K562 (cell line): ENCODE data around the gene ATOH8. TPM values are rescaled to one million over a fixed set of nuclear protein-coding genes. Genes with fewer than 3 reads are reported as not detected.

Experiments
- ATAC-seq: fragments of 200-7000 bp; cut with Tn5 transposase; 3 replicates; pipeline ENCODE4 v1.9.1; 2020; ENCODE audit warnings: moderate library complexity
- BruUV-seq: library from RNA; stranded (reverse); fragments of 400-500 nt; replicated peaks from 2 replicates; lab custom pipeline; 2021; lab: Mats Ljungman, UMichigan
- CTCF ChIA-PET: fragments of 300-600 bp; formaldehyde crosslinking; extraction: SDS; loops from one replicate; lab custom pipeline; 2021; ENCODE audit warnings: low intra/inter-chr PET ratio; lab: Yijun Ruan, JAX
- POLR2A ChIA-PET: fragments of 300-600, 350-650 bp; sonication (Branson Sonifier 250); formaldehyde crosslinking; extraction: SDS; loops from one replicate; lab custom pipeline; 2021; ENCODE audit warnings: antibody characterized with exemption, inconsistent platforms; lab: Yijun Ruan, JAX
- DNase-seq, 4 experiments: peaks; one replicate each; pipeline versions ENCODE4 v3.0.0 to v3.0.0-alpha.2; 2011 to 2018; ENCODE audit warnings: low spot score in 3 of 4, mixed read lengths in 3 of 4; ENCODE audit errors: extremely low read depth in 1 of 4
- FAIRE-seq: peaks from 2 replicates; lab custom pipeline; 2011; peaks lifted over from hg19 to GRCh38; lab: Jason Lieb, UNC
- H2AFZ ChIP-seq: 2 replicates; pipeline ENCODE4 v1.6.0; 2011; ENCODE audit warnings: low read depth, low read length, control low read depth, inconsistent platforms
- H3K27ac ChIP-seq: fragments of 200-600 bp; 3 replicates; pipeline ENCODE4 v1.8.0; 2011; ENCODE audit warnings: low read depth, mild to moderate bottlenecking, control low read depth, inconsistent platforms, low read length, moderate library complexity, mixed read lengths; ENCODE audit errors: extremely low read depth
- H3K27me3 ChIP-seq, 2 experiments: fragments of 300-600 bp in 1 of 2; 2 replicates in 1 of 2; 3 replicates in 1 of 2; pipeline versions ENCODE4 v1.6.0 to v1.8.0; 2011; ENCODE audit warnings: inconsistent platforms in 2 of 2, low read length in 2 of 2, mild to moderate bottlenecking in 1 of 2, mixed read lengths in 1 of 2, moderate library complexity in 1 of 2; ENCODE audit not compliant: control insufficient read depth in 2 of 2, insufficient read depth in 2 of 2
- H3K36me3 ChIP-seq: fragments of 300-600 bp; 3 replicates; pipeline ENCODE4 v1.8.0; 2011; ENCODE audit warnings: mild to moderate bottlenecking, low read length, inconsistent platforms; ENCODE audit not compliant: control insufficient read depth, insufficient read depth
- H3K4me1 ChIP-seq, 2 experiments: fragments of 200-600 bp in 1 of 2; replicated peaks in 1 of 2; 2 replicates in 1 of 2; 3 replicates in 1 of 2; pipeline versions ENCODE4 v1.5.1 to v1.8.0; 2011; ENCODE audit warnings: inconsistent platforms in 2 of 2, low read length in 2 of 2, mild to moderate bottlenecking in 1 of 2, mixed read lengths in 1 of 2, moderate library complexity in 1 of 2; ENCODE audit not compliant: control insufficient read depth in 2 of 2, insufficient read depth in 2 of 2
- H3K4me2 ChIP-seq: 2 replicates; pipeline ENCODE4 v1.6.1; 2011; ENCODE audit warnings: low read length, control low read depth, inconsistent platforms, mixed read lengths; ENCODE audit not compliant: insufficient read depth
- H3K4me3 ChIP-seq: fragments of 200-600 bp; sonication (generic), shearing (Covaris generic); 2 replicates; pipeline ENCODE4 v1.5.1; 2016; ENCODE audit warnings: control low read depth, inconsistent platforms
- H3K79me2 ChIP-seq: fragments of 200-600 bp; 3 replicates; pipeline ENCODE4 v1.8.0; 2011; ENCODE audit warnings: low read length, inconsistent platforms; ENCODE audit not compliant: control insufficient read depth, insufficient read depth
- H3K9ac ChIP-seq, 2 experiments: 2 replicates each; pipeline versions ENCODE4 v1.6.0 to v1.6.1; 2011; ENCODE audit warnings: low read depth in 2 of 2, low read length in 2 of 2, control low read depth in 1 of 2, inconsistent platforms in 1 of 2, mild to moderate bottlenecking in 1 of 2, mixed read lengths in 1 of 2; ENCODE audit not compliant: insufficient read depth in 1 of 2
- H3K9me1 ChIP-seq: one replicate; pipeline ENCODE4 v1.6.0; 2011; ENCODE audit warnings: inconsistent platforms, mild to moderate bottlenecking, low read length, moderate library complexity; ENCODE audit not compliant: control insufficient read depth, insufficient read depth
- H3K9me3 ChIP-seq: replicated peaks from 2 replicates; pipeline ENCODE4 v1.5.1; 2011; ENCODE audit warnings: low read depth, low read length, inconsistent platforms; ENCODE audit not compliant: control insufficient read depth, insufficient read depth
- H4K20me1 ChIP-seq: replicated peaks from 2 replicates; pipeline ENCODE4 v1.6.1; 2011; ENCODE audit warnings: low read length, inconsistent platforms, mixed read lengths; ENCODE audit not compliant: control insufficient read depth, insufficient read depth
- STAG1 ChIP-seq: sonication (generic); formaldehyde crosslinking; IDR thresholded peaks from 2 replicates; pipeline ENCODE4 v1.5.0; 2020; ENCODE audit warnings: missing genetic modification reagents, borderline replicate concordance
- XRCC3 ChIP-seq: fragments of 450-650 bp; IDR thresholded peaks from 2 replicates; pipeline ENCODE4 v1.6.1; 2017; ENCODE audit warnings: mild to moderate bottlenecking, moderate library complexity
- ZC3H4 ChIP-seq: sonication (generic); formaldehyde crosslinking; IDR thresholded peaks from 2 replicates; pipeline ENCODE4 v1.9.0; 2021; ENCODE audit warnings: missing genetic modification reagents, borderline replicate concordance
- ZNF764 ChIP-seq: fragments of 250-450 bp; sonication (Bioruptor Pico); IDR thresholded peaks from 2 replicates; pipeline ENCODE4 v1.4.0; 2020; ENCODE audit warnings: low read depth, mild to moderate bottlenecking, moderate library complexity
- WGBS: fragments of 100-300 bp; shearing (Covaris generic); methylation state at CpG from one replicate; pipeline ENCODE4 v1.1.6; 2016; ENCODE audit warnings: low coverage, mixed read lengths; ENCODE audit not compliant: insufficient coverage; ENCODE audit errors: missing lambda C conversion rate; 5-methylcytosine and 5-hydroxymethylcytosine counted together
- in situ Hi-C: fragments of 300-500 bp; cut with MboI; formaldehyde crosslinking; loops from 4 replicates; pipeline ENCODE4 v1.15.0; 2018; ENCODE audit warnings: inconsistent platforms, mixed read lengths
- intact Hi-C: fragments of 100-400 bp; cut with micrococcal nuclease; formaldehyde crosslinking; loops from 2 replicates; pipeline ENCODE4 v1.14.2; 2022
- polyA plus RNA-seq, 8 experiments: library from polyadenylated mRNA; depleted of rRNA in 4 of 8; stranded (reverse) in 5 of 8; unstranded in 3 of 8; fragments of >200 nt; fragmentation: Nextera tagmentation in 2 of 8; fragmentation: Illumina TruSeq in 1 of 8; extraction: Ambion mirVana in 2 of 8; extraction: Trizol in 1 of 8; gene quantifications; 2 replicates each; pipeline versions ENCODE4 v1.2.1 to v1.2.3, GENCODE V29; 2011 to 2014; ENCODE audit warnings: inconsistent platforms in 1 of 8, missing spikeins in 1 of 8
- total RNA-seq, 7 experiments: library from RNA; depleted of rRNA in 6 of 7; stranded (reverse); fragments of >200 nt in 6 of 7; fragmentation: Illumina TruSeq in 2 of 7; extraction: Trizol in 2 of 7; gene quantifications; 2 replicates each; pipeline versions ENCODE4 v1.2.1 to v1.2.3, GENCODE V29; 2011 to 2021; ENCODE audit warnings: low replicate concordance in 1 of 7
- TF ChIP-seq, protein P1 (sequence below), 2 experiments: fragments of 450-650 bp; IDR thresholded peaks; 2 replicates each; pipeline ENCODE4 v1.6.1; 2018; ENCODE audit warnings: mild to moderate bottlenecking in 2 of 2, low read depth in 1 of 2; ENCODE audit not compliant: partially characterized antibody in 2 of 2
- TF ChIP-seq, protein P2 (sequence below): fragments of 450-650 bp; formaldehyde crosslinking; IDR thresholded peaks from 2 replicates; pipeline ENCODE4 v1.4.0; 2022; ENCODE audit warnings: missing genetic modification characterization
- TF ChIP-seq, protein P3 (sequence below): IDR thresholded peaks from 2 replicates; pipeline ENCODE4 v1.6.1; 2016; ENCODE audit warnings: missing genetic modification characterization, missing compliant biosample characterization
- TF ChIP-seq, protein P4 (sequence below): fragments of 250-450 bp; sonication (Bioruptor Pico); IDR thresholded peaks from 2 replicates; pipeline ENCODE4 v1.8.0; 2021; ENCODE audit warnings: mild to moderate bottlenecking, moderate library complexity

The ATOH8 gene
- total and polyA plus RNA-seq, 9 of the 15 experiments (the other 6 are each of a cell fraction or from before 2014, with no cell fraction given), result not detected

DNA sequence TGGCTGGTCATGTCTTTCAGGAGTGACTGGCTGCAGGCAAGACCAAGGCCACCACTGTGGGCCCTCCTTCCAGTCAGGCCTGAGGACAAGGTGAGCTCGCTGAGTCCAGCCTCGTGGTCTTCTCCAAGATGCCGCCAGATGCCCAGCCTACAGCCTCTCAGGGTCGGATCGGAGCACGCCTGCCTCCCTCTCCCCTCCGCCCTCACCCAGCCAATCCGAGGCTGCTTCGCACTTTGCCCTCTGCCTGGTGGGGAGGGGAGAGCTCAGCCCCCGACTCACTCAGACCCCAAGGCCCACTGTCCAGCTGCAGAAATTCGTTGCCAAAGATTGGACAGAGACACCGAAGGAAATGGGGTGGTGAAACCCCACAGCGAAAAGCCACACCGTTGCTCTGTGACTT is 33.1 kb downstream of the ATOH8 start (continued):
- TF ChIP-seq, protein P1, sequence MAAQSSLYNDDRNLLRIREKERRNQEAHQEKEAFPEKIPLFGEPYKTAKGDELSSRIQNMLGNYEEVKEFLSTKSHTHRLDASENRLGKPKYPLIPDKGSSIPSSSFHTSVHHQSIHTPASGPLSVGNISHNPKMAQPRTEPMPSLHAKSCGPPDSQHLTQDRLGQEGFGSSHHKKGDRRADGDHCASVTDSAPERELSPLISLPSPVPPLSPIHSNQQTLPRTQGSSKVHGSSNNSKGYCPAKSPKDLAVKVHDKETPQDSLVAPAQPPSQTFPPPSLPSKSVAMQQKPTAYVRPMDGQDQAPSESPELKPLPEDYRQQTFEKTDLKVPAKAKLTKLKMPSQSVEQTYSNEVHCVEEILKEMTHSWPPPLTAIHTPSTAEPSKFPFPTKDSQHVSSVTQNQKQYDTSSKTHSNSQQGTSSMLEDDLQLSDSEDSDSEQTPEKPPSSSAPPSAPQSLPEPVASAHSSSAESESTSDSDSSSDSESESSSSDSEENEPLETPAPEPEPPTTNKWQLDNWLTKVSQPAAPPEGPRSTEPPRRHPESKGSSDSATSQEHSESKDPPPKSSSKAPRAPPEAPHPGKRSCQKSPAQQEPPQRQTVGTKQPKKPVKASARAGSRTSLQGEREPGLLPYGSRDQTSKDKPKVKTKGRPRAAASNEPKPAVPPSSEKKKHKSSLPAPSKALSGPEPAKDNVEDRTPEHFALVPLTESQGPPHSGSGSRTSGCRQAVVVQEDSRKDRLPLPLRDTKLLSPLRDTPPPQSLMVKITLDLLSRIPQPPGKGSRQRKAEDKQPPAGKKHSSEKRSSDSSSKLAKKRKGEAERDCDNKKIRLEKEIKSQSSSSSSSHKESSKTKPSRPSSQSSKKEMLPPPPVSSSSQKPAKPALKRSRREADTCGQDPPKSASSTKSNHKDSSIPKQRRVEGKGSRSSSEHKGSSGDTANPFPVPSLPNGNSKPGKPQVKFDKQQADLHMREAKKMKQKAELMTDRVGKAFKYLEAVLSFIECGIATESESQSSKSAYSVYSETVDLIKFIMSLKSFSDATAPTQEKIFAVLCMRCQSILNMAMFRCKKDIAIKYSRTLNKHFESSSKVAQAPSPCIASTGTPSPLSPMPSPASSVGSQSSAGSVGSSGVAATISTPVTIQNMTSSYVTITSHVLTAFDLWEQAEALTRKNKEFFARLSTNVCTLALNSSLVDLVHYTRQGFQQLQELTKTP (IDR thresholded peaks at IDR 0.05; ENCODE audit: low read depth in 1 of 2, partially characterized antibody in 2 of 2), result no peak
- no peak for TF ChIP-seq STAG1
- TF ChIP-seq, all 486 proteins: peak for 0

DNA sequence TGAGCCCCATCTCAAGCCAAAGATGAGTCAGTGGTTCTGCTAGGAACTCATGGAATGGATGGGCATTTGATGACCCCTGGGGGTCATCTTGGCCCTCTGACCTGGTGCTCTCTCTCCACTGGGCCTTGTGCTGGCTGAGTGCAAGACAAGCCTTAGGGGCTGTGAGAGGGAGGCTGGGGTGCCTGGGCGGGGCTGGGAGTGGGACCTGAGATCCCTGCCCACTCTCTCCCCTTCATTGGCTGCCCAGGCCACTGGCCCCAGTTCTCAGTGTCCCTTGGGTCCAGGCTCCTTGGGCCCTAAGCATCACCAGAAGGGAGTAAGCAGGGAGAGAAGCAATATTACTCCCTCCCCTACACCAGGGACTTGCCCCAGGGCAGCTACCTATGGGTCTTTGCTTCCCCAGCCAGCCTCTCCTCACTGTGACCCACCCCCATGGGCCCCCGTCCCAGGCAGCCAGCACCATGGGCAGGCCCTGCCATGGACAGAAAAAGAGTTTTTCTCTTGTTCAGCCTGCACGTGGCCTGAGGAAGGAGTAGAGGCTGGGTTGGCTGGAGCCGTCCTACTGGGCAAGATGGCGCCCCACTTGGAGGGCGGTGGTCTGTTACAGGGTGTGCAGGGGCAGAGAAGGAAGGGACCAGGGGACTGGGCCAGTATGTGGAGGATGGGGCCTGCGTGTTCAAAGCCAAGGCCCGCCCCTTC is 33.6 kb downstream of the ATOH8 start:
- no peak for ATAC-seq
- Histone ChIP-seq H4K20me1 (peaks cover 4% of the 10 kb centered on the region; the same call in 1 of the 2 replicates), H3K9me3 (no peaks in the 10 kb centered on the region), H3K27ac (no peak overlapping the region), H3K4me2 (no peak overlapping the region), H2AFZ (no peak overlapping the region), H3K4me1 (peaks cover 0 to 2% of the 10 kb centered on the region in 2 experiments; a peak in 1 of 5 replicates), H3K9ac (no peak overlapping the region), H3K9me1 (no peaks in the 10 kb centered on the region), H3K27me3 (peaks cover 60 to 89% of the 10 kb centered on the region in 2 experiments), H3K36me3 (no peaks in the 10 kb centered on the region), H3K79me2 (no peaks in the 10 kb centered on the region), H3K4me3 (no peak overlapping the region)
- TF ChIP-seq, protein P2, sequence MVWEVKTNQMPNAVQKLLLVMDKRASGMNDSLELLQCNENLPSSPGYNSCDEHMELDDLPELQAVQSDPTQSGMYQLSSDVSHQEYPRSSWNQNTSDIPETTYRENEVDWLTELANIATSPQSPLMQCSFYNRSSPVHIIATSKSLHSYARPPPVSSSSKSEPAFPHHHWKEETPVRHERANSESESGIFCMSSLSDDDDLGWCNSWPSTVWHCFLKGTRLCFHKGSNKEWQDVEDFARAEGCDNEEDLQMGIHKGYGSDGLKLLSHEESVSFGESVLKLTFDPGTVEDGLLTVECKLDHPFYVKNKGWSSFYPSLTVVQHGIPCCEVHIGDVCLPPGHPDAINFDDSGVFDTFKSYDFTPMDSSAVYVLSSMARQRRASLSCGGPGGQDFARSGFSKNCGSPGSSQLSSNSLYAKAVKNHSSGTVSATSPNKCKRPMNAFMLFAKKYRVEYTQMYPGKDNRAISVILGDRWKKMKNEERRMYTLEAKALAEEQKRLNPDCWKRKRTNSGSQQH (CRISPR knock-in tag), result no peak
- TF ChIP-seq ZC3H4 (CRISPR knock-in tag) (no peak), ZNF764 (CRISPR knock-in tag) (no peak), XRCC3 (no peak)
- TF ChIP-seq, protein P3, sequence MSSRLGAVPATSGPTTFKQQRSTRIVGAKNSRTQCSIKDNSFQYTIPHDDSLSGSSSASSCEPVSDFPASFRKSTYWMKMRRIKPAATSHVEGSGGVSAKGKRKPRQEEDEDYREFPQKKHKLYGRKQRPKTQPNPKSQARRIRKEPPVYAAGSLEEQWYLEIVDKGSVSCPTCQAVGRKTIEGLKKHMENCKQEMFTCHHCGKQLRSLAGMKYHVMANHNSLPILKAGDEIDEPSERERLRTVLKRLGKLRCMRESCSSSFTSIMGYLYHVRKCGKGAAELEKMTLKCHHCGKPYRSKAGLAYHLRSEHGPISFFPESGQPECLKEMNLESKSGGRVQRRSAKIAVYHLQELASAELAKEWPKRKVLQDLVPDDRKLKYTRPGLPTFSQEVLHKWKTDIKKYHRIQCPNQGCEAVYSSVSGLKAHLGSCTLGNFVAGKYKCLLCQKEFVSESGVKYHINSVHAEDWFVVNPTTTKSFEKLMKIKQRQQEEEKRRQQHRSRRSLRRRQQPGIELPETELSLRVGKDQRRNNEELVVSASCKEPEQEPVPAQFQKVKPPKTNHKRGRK (tag), result no peak
- TF ChIP-seq, protein P4, sequence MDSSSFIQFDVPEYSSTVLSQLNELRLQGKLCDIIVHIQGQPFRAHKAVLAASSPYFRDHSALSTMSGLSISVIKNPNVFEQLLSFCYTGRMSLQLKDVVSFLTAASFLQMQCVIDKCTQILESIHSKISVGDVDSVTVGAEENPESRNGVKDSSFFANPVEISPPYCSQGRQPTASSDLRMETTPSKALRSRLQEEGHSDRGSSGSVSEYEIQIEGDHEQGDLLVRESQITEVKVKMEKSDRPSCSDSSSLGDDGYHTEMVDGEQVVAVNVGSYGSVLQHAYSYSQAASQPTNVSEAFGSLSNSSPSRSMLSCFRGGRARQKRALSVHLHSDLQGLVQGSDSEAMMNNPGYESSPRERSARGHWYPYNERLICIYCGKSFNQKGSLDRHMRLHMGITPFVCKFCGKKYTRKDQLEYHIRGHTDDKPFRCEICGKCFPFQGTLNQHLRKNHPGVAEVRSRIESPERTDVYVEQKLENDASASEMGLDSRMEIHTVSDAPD (CRISPR knock-in tag), result no peak
- WGBS, result 2% methylated on average over 8 of the region's 8 CpGs
- no TSS peak for BruUV-seq
- FAIRE-seq, result no peak
- CTCF ChIA-PET, result no interaction called here
- no peak for DNase-seq
- in situ Hi-C loops (no loop called here), intact Hi-C loops (no loop called here)
- POLR2A ChIA-PET, result no interaction called here
